H1 (cell line): ENCODE results near the gene MXRA8. TPM values are rescaled to one million over a fixed set of nuclear protein-coding genes. Genes with fewer than 3 reads are reported as not detected.
A peak's percentile ranks its signal among the peaks of the same experiment; 100 is the strongest.

Source experiments
- CTCF ChIA-PET: fragments of 300-600 bp; sonication (Branson Sonifier 250); formaldehyde crosslinking; loops from one replicate; lab custom pipeline; 2021; ENCODE audit not compliant: partially characterized antibody; lab: Charles Lee
- POLR2A ChIA-PET: fragments of 300-600 bp; sonication (Branson Sonifier 250); formaldehyde crosslinking; loops from one replicate; lab custom pipeline; 2021; ENCODE audit warnings: inconsistent platforms; ENCODE audit not compliant: partially characterized antibody; lab: Charles Lee
- DNase-seq, 2 experiments: peaks; one replicate each; pipeline versions ENCODE4 v3.0.0 to v3.0.0-alpha.2; 2010 to 2022; ENCODE audit warnings: low spot score in 2 of 2, low read depth in 1 of 2, mixed read lengths in 1 of 2
- FAIRE-seq: peaks from 2 replicates; lab custom pipeline; 2011; peaks lifted over from hg19 to GRCh38; lab: Jason Lieb, UNC
- H2AFZ ChIP-seq: 2 replicates; pipeline ENCODE4 v1.8.1; 2012; ENCODE audit warnings: low read length, inconsistent platforms
- H2AK5ac ChIP-seq: 2 replicates; pipeline ENCODE4 v1.6.1; 2013; ENCODE audit warnings: low read depth, low read length
- H2BK120ac ChIP-seq: replicated peaks from 2 replicates; pipeline ENCODE3; 2013; ENCODE audit warnings: low read depth, low read length, inconsistent platforms
- H2BK12ac ChIP-seq: 2 replicates; pipeline ENCODE4 v1.6.1; 2013; ENCODE audit warnings: low read depth, low read length
- H2BK15ac ChIP-seq: 2 replicates; pipeline ENCODE4 v1.6.1; 2013; ENCODE audit warnings: low read length
- H2BK20ac ChIP-seq: 2 replicates; pipeline ENCODE4 v1.6.1; 2013; ENCODE audit warnings: low read length
- H2BK5ac ChIP-seq: 2 replicates; pipeline ENCODE4 v1.6.1; 2013; ENCODE audit warnings: low read depth, low read length
- H3K14ac ChIP-seq: 2 replicates; pipeline ENCODE4 v1.6.1; 2013; ENCODE audit warnings: inconsistent platforms; ENCODE audit not compliant: insufficient read length
- H3K18ac ChIP-seq: 2 replicates; pipeline ENCODE4 v1.6.1; 2013; ENCODE audit warnings: low read length; ENCODE audit errors: extremely low read depth
- H3K23ac ChIP-seq: 2 replicates; pipeline ENCODE4 v1.6.1; 2013; ENCODE audit warnings: inconsistent platforms; ENCODE audit not compliant: insufficient read length
- H3K23me2 ChIP-seq: 2 replicates; pipeline ENCODE4 v1.6.1; 2013; ENCODE audit warnings: low read depth, low read length
- H3K27ac ChIP-seq: 2 replicates; pipeline ENCODE4 v1.6.1; 2011; ENCODE audit warnings: low read depth, low read length, inconsistent platforms
- H3K27me3 ChIP-seq, 4 experiments: replicated peaks in 1 of 4; 1 replicate in 1 of 4; 2 replicates in 3 of 4; pipeline versions ENCODE4 v1.6.1 to v1.8.1; 2011 to 2013; ENCODE audit warnings: low read length in 3 of 4, mild to moderate bottlenecking in 3 of 4, inconsistent platforms in 2 of 4, mixed read lengths in 2 of 4, moderate library complexity in 1 of 4; ENCODE audit not compliant: control insufficient read depth in 3 of 4, insufficient read depth in 3 of 4; ENCODE audit errors: extremely low read depth in 1 of 4
- H3K36me3 ChIP-seq, 4 experiments: 2 replicates each; pipeline versions ENCODE4 v1.6.1 to v1.8.1; 2011 to 2013; ENCODE audit warnings: mild to moderate bottlenecking in 4 of 4, low read length in 3 of 4, moderate library complexity in 2 of 4, control low read depth in 1 of 4, inconsistent platforms in 1 of 4; ENCODE audit not compliant: insufficient read depth in 4 of 4, control insufficient read depth in 2 of 4
- H3K4ac ChIP-seq: replicated peaks from 2 replicates; pipeline ENCODE3; 2013; ENCODE audit warnings: low read length, low read depth, mixed read lengths, inconsistent platforms; ENCODE audit not compliant: insufficient read length
- H3K4me1 ChIP-seq, 4 experiments: replicated peaks in 1 of 4; 1 replicate in 1 of 4; 2 replicates in 3 of 4; pipeline versions ENCODE4 v1.6.1 to v1.8.1; 2011 to 2013; ENCODE audit warnings: low read length in 3 of 4, inconsistent platforms in 2 of 4, mixed read lengths in 1 of 4; ENCODE audit not compliant: insufficient read depth in 4 of 4, control insufficient read depth in 3 of 4
- H3K4me2 ChIP-seq, 2 experiments: 2 replicates each; pipeline versions ENCODE4 v1.6.1 to v1.8.1; 2011 to 2013; ENCODE audit warnings: low read depth in 2 of 2, low read length in 2 of 2, control low read depth in 1 of 2, inconsistent platforms in 1 of 2, mild to moderate bottlenecking in 1 of 2; ENCODE audit not compliant: insufficient read depth in 1 of 2
- H3K4me3 ChIP-seq, 4 experiments: fragments of 200-600, 300-600 bp in 1 of 4; sonication (generic), shearing (Covaris generic), sonication (Bioruptor Twin) in 1 of 4; 2 replicates each; pipeline versions ENCODE4 v1.5.1 to v1.8.1; 2011 to 2016; ENCODE audit warnings: low read length in 4 of 4, low read depth in 3 of 4, control low read depth in 2 of 4, inconsistent platforms in 2 of 4, mild to moderate bottlenecking in 2 of 4, mixed read lengths in 1 of 4, moderate library complexity in 1 of 4; ENCODE audit not compliant: insufficient read depth in 2 of 4; ENCODE audit errors: extremely low read depth in 1 of 4
- H3K56ac ChIP-seq: replicated peaks from 2 replicates; pipeline ENCODE3; 2013; ENCODE audit warnings: low read depth, mild to moderate bottlenecking, mixed read lengths, low read length, inconsistent platforms; ENCODE audit not compliant: insufficient read length
- H3K79me1 ChIP-seq: 2 replicates; pipeline ENCODE4 v1.6.1; 2013; ENCODE audit warnings: low read depth, low read length, control low read depth
- H3K79me2 ChIP-seq, 2 experiments: 2 replicates each; pipeline versions ENCODE4 v1.6.1 to v1.8.1; 2012 to 2013; ENCODE audit warnings: low read length in 2 of 2, mild to moderate bottlenecking in 2 of 2, inconsistent platforms in 1 of 2; ENCODE audit not compliant: insufficient read depth in 2 of 2, control insufficient read depth in 1 of 2
- H3K9ac ChIP-seq, 4 experiments: replicated peaks in 1 of 4; 1 replicate in 1 of 4; 2 replicates in 3 of 4; pipeline versions ENCODE4 v1.6.1 to v1.8.1; 2011 to 2013; ENCODE audit warnings: low read depth in 3 of 4, low read length in 3 of 4, control low read depth in 2 of 4, mild to moderate bottlenecking in 2 of 4, moderate library complexity in 2 of 4, inconsistent platforms in 1 of 4; ENCODE audit errors: extremely low read depth in 1 of 4
- H3K9me3 ChIP-seq, 2 experiments: 2 replicates each; pipeline versions ENCODE4 v1.6.1 to v1.8.1; 2012 to 2013; ENCODE audit warnings: mild to moderate bottlenecking in 2 of 2, moderate library complexity in 2 of 2, control low read depth in 1 of 2, inconsistent platforms in 1 of 2, low read depth in 1 of 2, low read length in 1 of 2, mixed read lengths in 1 of 2; ENCODE audit not compliant: insufficient read depth in 2 of 2
- H4K20me1 ChIP-seq, 2 experiments: replicated peaks in 1 of 2; 2 replicates each; pipeline versions ENCODE3 to v1.8.1; 2011 to 2013; ENCODE audit warnings: inconsistent platforms in 2 of 2, low read length in 2 of 2, mild to moderate bottlenecking in 1 of 2; ENCODE audit not compliant: insufficient read depth in 2 of 2, control insufficient read depth in 1 of 2
- H4K5ac ChIP-seq: 2 replicates; pipeline ENCODE4 v1.6.1; 2013; ENCODE audit warnings: low read length, low read depth, mixed read lengths, inconsistent platforms; ENCODE audit not compliant: insufficient read length
- H4K8ac ChIP-seq: 2 replicates; pipeline ENCODE4 v1.8.0; 2013; ENCODE audit warnings: mild to moderate bottlenecking, moderate library complexity, low read length, inconsistent platforms; ENCODE audit not compliant: insufficient read depth; ENCODE audit errors: extremely low read depth
- H4K91ac ChIP-seq: replicated peaks from 2 replicates; pipeline ENCODE3; 2013; ENCODE audit warnings: low read length, mixed read lengths, inconsistent platforms; ENCODE audit not compliant: insufficient read length
- BACH1 ChIP-seq: IDR thresholded peaks from 2 replicates; pipeline ENCODE4 v1.6.1; 2012; ENCODE audit warnings: low read length, improper control_type of control experiment
- BRCA1 ChIP-seq: IDR thresholded peaks from 2 replicates; pipeline ENCODE4 v1.6.1; 2012; ENCODE audit warnings: low read depth, low read length, improper control_type of control experiment
- HDAC6 ChIP-seq: IDR thresholded peaks from one replicate; pipeline ENCODE4 v1.7.1; 2012; ENCODE audit warnings: low read depth, mild to moderate bottlenecking, inconsistent platforms, low read length, moderate library complexity
- PHF8 ChIP-seq: fragments of 200-600 bp; sonication (generic); conservative IDR thresholded peaks from 2 replicates; pipeline ENCODE4 v1.7.1; 2012; ENCODE audit warnings: low read depth, mild to moderate bottlenecking, inconsistent platforms, low read length, moderate library complexity
- POLR2AphosphoS5 ChIP-seq: IDR thresholded peaks from 2 replicates; pipeline ENCODE4 v1.6.1; 2011; ENCODE audit warnings: low read depth, low read length
- POU5F1 ChIP-seq: IDR thresholded peaks from 2 replicates; pipeline ENCODE4 v1.6.1; 2011; ENCODE audit warnings: low read depth, mild to moderate bottlenecking, low read length, moderate library complexity
- RNF2 ChIP-seq: fragments of 200-900, 300-1000 bp; sonication (generic); IDR thresholded peaks from 2 replicates; pipeline ENCODE4 v1.7.1; 2016; ENCODE audit warnings: borderline replicate concordance, low read depth, mild to moderate bottlenecking, antibody characterized with exemption, low read length; ENCODE audit not compliant: poor library complexity, severe bottlenecking; ENCODE audit errors: missing control alignments
- YY1 ChIP-seq: IDR thresholded peaks from 2 replicates; pipeline ENCODE4 v1.6.1; 2011; ENCODE audit warnings: low read depth, mild to moderate bottlenecking, low read length
- WGBS, 2 experiments: shearing (Covaris generic) in 1 of 2; methylation state at CpG; one replicate each; pipeline versions ENCODE4 v1.1.6 to v1.1.7; 2013 to 2015; ENCODE audit warnings: low lambda C conversion rate in 2 of 2, mixed read lengths in 2 of 2, inconsistent platforms in 1 of 2, low coverage in 1 of 2, missing lambda C conversion rate in 1 of 2; ENCODE audit not compliant: insufficient replicate concordance in 2 of 2, insufficient coverage in 1 of 2, insufficient read length in 1 of 2; ENCODE audit errors: extremely low coverage in 1 of 2, missing lambda C conversion rate in 1 of 2; 5-methylcytosine and 5-hydroxymethylcytosine counted together
- polyA plus RNA-seq, 7 experiments: library from polyadenylated mRNA; depleted of rRNA in 3 of 7; stranded (reverse) in 5 of 7; unstranded in 2 of 7; fragments of >200 nt in 5 of 7; fragments of 200-250 nt in 2 of 7; gene quantifications; 1 replicate in 5 of 7; 2 replicates in 1 of 7; 4 replicates in 1 of 7; pipeline versions ENCODE4 v1.2.1 to v1.2.3, GENCODE V29; 2011 to 2013; ENCODE audit warnings: missing spikeins in 2 of 7, mixed read lengths in 2 of 7
- total RNA-seq: library from RNA; stranded (reverse); fragmentation: NEBNext Ultra II Directional; extraction: Animal tissue kit (Norgen Biotek cat#: 25700); gene quantifications from 2 replicates; pipeline ENCODE4 v1.2.1, GENCODE V29; 2021
- TF ChIP-seq, protein P1 (sequence below): IDR thresholded peaks from 2 replicates; pipeline ENCODE4 v1.6.1; 2012; ENCODE audit warnings: inconsistent platforms

The MXRA8 gene
- total and polyA plus RNA-seq, 2 of the 8 experiments (the other 6 are each of a cell fraction or from before 2014, with no cell fraction given): 10.5 to 17.2 TPM

DNA sequence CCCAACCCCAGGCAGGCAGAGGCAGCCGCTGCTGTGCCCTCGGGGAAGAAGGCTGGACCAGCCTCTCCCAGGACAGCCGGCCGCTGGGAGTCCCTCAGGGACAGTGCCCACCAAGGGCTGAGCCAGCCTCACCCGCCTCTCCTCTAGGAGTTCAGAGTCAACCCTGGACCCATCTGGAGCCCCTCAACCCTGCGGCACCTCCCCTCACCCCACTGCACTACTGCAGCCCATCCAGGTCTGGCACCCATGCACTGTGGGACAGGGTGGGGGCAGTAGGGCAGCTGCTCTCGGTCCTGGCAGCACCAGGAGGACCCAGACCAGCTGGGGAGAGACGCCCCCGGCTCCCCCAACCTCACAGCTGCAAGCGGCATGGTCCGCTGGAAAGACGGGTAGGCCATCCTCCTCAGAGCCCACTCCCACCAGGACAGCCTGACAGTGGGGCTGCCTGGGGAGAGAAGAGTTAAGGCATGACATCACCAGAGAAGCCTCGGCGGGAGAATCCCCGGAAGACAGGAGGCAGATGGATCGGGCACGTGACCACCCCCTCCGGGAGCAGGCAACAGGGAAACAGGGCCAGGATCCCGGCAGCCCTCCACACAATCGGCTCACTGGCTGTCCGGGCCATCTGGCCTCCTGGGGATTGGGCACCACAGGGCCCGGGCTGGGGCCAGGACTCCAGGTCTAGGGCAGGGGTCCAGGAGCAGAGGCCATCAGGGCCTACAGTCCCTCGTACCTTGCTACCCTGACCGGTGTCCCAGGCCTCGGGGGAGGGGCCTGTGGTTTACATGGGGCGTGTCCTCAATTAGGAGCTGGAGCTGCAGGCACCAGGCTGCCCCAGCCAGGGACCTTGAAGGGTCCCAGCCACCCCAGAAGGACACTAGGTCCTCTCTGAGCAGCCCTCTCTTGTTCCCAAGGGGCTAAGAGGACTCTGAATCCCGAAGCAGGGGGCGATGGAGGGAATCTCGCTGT, 53.7 kb downstream of the MXRA8 start:
- Histone ChIP-seq H3K27ac (peak overlapping the region; percentile 38; the same call in 1 of the 2 replicates), H3K79me2 (peaks cover 0 to 6% of the 10 kb centered on the region in 2 experiments; a peak in 1 of 4 replicates), H3K9ac (peak overlapping the region in 2 of 4 experiments; percentile 25 to 26; a peak in 2 of 7 replicates), H3K9me3 (no peaks in the 10 kb centered on the region), H3K14ac (no peak overlapping the region), H3K36me3 (no peaks in the 10 kb centered on the region), H4K91ac (peak overlapping the region; percentile 81), H4K20me1 (peaks cover 5 to 25% of the 10 kb centered on the region in 2 experiments), H2BK5ac (peak overlapping the region; percentile 78; the same call in 1 of the 2 replicates), H3K23ac (no peak overlapping the region), H3K4me3 (peak overlapping the region in 2 of 4 experiments; percentile 14 to 38; a peak in 2 of 8 replicates), H2AFZ (no peak overlapping the region), H3K79me1 (peaks cover 4% of the 10 kb centered on the region; the same call in 1 of the 2 replicates), H2AK5ac (peak overlapping the region; percentile 53; the same call in 1 of the 2 replicates), H4K8ac (peak overlapping the region; percentile 96), H2BK120ac (peak overlapping the region; percentile 94), H4K5ac (peak overlapping the region; percentile 66), H3K27me3 (peaks cover 0 to 4% (median 1%) of the 10 kb centered on the region in 4 experiments; a peak in 1 of 7 replicates), H3K56ac (no peak overlapping the region), H3K18ac (peak overlapping the region; percentile 78), H3K4me1 (peaks cover 0 to 34% (median 28%) of the 10 kb centered on the region in 4 experiments; a peak in 6 of 7 replicates), H2BK12ac (no peak overlapping the region), H3K23me2 (peaks cover 21% of the 10 kb centered on the region; the same call in 1 of the 2 replicates), H3K4me2 (peak overlapping the region; percentile 59 to 60), H2BK15ac (peak overlapping the region; percentile 61; the same call in 1 of the 2 replicates), H3K4ac (no peak overlapping the region), H2BK20ac (0 out of 2 replicates have a peak overlapping the region, but pooled peaks have one; percentile 72)
- FAIRE-seq (no peak), DNase-seq (peak in 1 of 2 experiments; percentile 83)
- POLR2A ChIA-PET: interaction anchor here (0.6 to 1.5 kb wide), 9 partner anchors 10 to 71 kb away, joined by 3 to 6 read pairs (median 3); partner anchors contain the start of gene AURKAIP1
- WGBS, 2 experiments: 54% methylated on average over 23 of the region's 29 CpGs; no CpG with 5 or more reads in 1 of the 2 experiments
- CTCF ChIA-PET: interaction anchor here (0.7 to 2.1 kb wide), 5 partner anchors 8 to 123 kb away, joined by 3 to 17 read pairs (median 3); no protein-coding TSS in a partner anchor
- TF ChIP-seq YY1 (no peak), PHF8 (no peak), BACH1 (no peak), POLR2AphosphoS5 (no peak), RNF2 (no peak), HDAC6 (no peak), BRCA1 (no peak), POU5F1 (no peak)
- TF ChIP-seq, protein P1, sequence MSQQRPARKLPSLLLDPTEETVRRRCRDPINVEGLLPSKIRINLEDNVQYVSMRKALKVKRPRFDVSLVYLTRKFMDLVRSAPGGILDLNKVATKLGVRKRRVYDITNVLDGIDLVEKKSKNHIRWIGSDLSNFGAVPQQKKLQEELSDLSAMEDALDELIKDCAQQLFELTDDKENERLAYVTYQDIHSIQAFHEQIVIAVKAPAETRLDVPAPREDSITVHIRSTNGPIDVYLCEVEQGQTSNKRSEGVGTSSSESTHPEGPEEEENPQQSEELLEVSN: peak; percentile 96
